ENCODE measurements around the gene ZMAT5. TPM values are rescaled to one million over a fixed set of nuclear protein-coding genes. Genes with fewer than 3 reads are reported as not detected.

Gene ZMAT5
- total and polyA plus RNA-seq, 9 of the 15 experiments (the other 6 are each of a cell fraction or from before 2014, with no cell fraction given) = 2.0 to 25.2 (median 11.9) TPM

DNA sequence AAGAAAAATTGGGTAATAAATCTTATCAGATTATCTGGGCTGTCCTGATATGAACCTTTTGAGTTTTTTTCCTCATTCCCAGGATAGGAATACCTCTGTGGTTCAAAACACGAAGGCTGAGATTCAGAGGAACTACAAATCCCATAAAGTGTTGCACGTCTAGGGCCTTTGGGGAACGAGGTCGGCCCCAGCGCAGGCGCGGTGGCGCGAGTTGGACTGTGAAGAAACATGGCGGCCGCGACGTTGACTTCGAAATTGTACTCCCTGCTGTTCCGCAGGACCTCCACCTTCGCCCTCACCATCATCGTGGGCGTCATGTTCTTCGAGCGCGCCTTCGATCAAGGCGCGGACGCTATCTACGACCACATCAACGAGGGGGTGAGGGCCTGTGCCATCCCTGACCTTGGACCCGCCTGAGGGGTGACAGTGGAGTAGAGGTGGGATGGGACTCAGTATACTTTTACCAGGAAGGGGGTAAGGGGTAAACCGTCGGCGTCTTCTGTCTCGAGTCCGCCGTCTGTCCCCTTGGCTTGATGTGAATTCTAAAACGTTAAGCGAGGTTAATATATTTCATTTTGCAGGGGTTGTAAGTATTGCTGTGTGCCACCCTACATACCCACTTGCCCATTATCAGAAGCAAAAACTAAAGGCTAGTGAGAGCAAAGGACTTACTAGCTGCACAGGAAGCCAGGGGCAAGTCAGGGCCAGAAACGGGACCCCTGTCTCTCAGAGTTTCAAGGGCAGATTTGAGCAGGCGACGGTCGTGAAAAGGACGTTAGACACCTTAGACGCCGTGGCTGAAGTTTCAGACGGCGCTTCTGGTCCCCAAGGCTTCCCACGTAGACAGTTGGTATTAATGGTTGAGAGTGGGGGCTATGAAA is 604 bp upstream of the ZMAT5 start, which contains the start of gene UQCR10 (continued):
- TF ChIP-seq NR2C1 (IDR thresholded peaks at IDR 0.05) = peak; percentile 92
- TF ChIP-seq NR2C1 (tag; IDR thresholded peaks at IDR 0.05) = peak; percentile 94
- no peak for TF ChIP-seq PHB (CRISPR knock-in tag; IDR thresholded peaks at IDR 0.05)
- no peak for TF ChIP-seq ETV5 (CRISPR knock-in tag; IDR thresholded peaks at IDR 0.05; ENCODE audit: low read depth)
- TF ChIP-seq MTA2 (IDR thresholded peaks at IDR 0.05; ENCODE audit: low read depth) = no peak
- no peak for TF ChIP-seq FOXJ3 (CRISPR knock-in tag; IDR thresholded peaks at IDR 0.05)
- TF ChIP-seq ZC3H8 (IDR thresholded peaks at IDR 0.05) = no peak
- TF ChIP-seq, protein P1, sequence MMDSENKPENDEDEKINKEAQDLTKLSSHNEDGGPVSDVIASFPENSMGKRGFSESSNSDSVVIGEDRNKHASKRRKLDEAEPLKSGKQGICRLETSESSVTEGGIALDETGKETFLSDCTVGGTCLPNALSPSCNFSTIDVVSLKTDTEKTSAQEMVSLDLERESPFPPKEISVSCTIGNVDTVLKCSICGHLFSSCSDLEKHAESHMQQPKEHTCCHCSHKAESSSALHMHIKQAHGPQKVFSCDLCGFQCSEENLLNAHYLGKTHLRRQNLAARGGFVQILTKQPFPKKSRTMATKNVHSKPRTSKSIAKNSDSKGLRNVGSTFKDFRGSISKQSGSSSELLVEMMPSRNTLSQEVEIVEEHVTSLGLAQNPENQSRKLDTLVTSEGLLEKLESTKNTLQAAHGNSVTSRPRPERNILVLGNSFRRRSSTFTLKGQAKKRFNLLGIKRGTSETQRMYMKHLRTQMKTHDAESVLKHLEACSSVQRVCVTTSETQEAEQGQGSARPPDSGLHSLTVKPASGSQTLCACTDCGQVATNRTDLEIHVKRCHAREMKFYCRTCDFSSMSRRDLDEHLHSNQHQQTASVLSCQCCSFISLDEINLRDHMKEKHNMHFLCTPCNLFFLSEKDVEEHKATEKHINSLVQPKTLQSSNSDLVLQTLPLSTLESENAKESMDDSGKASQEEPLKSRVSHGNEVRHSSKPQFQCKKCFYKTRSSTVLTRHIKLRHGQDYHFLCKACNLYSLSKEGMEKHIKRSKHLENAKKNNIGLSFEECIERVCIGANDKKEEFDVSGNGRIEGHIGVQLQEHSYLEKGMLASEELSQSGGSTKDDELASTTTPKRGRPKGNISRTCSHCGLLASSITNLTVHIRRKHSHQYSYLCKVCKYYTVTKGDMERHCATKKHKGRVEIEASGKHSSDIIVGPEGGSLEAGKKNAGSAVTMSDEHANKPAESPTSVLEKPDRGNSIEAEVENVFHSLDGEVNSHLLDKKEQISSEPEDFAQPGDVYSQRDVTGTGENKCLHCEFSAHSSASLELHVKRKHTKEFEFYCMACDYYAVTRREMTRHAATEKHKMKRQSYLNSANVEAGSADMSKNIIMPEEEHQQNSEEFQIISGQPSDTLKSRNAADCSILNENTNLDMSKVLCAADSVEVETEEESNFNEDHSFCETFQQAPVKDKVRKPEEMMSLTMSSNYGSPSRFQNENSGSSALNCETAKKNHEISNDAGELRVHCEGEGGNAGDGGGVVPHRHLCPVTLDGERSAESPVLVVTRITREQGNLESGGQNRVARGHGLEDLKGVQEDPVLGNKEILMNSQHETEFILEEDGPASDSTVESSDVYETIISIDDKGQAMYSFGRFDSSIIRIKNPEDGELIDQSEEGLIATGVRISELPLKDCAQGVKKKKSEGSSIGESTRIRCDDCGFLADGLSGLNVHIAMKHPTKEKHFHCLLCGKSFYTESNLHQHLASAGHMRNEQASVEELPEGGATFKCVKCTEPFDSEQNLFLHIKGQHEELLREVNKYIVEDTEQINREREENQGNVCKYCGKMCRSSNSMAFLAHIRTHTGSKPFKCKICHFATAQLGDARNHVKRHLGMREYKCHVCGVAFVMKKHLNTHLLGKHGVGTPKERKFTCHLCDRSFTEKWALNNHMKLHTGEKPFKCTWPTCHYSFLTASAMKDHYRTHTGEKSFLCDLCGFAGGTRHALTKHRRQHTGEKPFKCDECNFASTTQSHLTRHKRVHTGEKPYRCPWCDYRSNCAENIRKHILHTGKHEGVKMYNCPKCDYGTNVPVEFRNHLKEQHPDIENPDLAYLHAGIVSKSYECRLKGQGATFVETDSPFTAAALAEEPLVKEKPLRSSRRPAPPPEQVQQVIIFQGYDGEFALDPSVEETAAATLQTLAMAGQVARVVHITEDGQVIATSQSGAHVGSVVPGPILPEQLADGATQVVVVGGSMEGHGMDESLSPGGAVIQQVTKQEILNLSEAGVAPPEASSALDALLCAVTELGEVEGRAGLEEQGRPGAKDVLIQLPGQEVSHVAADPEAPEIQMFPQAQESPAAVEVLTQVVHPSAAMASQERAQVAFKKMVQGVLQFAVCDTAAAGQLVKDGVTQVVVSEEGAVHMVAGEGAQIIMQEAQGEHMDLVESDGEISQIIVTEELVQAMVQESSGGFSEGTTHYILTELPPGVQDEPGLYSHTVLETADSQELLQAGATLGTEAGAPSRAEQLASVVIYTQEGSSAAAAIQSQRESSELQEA (IDR thresholded peaks at IDR 0.05; ENCODE audit: low read depth) = no peak
- TF ChIP-seq HLTF (IDR thresholded peaks at IDR 0.05) = no peak
- TF ChIP-seq KLF10 (CRISPR knock-in tag; IDR thresholded peaks at IDR 0.05) = no peak
- TF ChIP-seq, protein P2, sequence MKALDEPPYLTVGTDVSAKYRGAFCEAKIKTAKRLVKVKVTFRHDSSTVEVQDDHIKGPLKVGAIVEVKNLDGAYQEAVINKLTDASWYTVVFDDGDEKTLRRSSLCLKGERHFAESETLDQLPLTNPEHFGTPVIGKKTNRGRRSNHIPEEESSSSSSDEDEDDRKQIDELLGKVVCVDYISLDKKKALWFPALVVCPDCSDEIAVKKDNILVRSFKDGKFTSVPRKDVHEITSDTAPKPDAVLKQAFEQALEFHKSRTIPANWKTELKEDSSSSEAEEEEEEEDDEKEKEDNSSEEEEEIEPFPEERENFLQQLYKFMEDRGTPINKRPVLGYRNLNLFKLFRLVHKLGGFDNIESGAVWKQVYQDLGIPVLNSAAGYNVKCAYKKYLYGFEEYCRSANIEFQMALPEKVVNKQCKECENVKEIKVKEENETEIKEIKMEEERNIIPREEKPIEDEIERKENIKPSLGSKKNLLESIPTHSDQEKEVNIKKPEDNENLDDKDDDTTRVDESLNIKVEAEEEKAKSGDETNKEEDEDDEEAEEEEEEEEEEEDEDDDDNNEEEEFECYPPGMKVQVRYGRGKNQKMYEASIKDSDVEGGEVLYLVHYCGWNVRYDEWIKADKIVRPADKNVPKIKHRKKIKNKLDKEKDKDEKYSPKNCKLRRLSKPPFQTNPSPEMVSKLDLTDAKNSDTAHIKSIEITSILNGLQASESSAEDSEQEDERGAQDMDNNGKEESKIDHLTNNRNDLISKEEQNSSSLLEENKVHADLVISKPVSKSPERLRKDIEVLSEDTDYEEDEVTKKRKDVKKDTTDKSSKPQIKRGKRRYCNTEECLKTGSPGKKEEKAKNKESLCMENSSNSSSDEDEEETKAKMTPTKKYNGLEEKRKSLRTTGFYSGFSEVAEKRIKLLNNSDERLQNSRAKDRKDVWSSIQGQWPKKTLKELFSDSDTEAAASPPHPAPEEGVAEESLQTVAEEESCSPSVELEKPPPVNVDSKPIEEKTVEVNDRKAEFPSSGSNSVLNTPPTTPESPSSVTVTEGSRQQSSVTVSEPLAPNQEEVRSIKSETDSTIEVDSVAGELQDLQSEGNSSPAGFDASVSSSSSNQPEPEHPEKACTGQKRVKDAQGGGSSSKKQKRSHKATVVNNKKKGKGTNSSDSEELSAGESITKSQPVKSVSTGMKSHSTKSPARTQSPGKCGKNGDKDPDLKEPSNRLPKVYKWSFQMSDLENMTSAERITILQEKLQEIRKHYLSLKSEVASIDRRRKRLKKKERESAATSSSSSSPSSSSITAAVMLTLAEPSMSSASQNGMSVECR (CRISPR knock-in tag; IDR thresholded peaks at IDR 0.05) = no peak
- TF ChIP-seq ZNF212 (CRISPR knock-in tag; IDR thresholded peaks at IDR 0.05) = no peak
- no peak for TF ChIP-seq E2F3 (CRISPR knock-in tag; IDR thresholded peaks at IDR 0.05)
- no peak for TF ChIP-seq SMARCA5 (IDR thresholded peaks at IDR 0.05)
- TF ChIP-seq BRF1 (IDR thresholded peaks at IDR 0.05; ENCODE audit: borderline replicate concordance, extremely low read depth, insufficient read length) = no peak
- TF ChIP-seq GATA2 (CRISPR knock-in tag; IDR thresholded peaks at IDR 0.05) = no peak
- no peak for TF ChIP-seq ZNF140 (CRISPR knock-in tag; IDR thresholded peaks at IDR 0.05)
- TF ChIP-seq MCM5 (IDR thresholded peaks at IDR 0.05; ENCODE audit: low read depth) = no peak
